DMS53 (cell line): Measurements from ENCODE around the gene KLHDC8B.

Experiments
- DNase-seq: peaks from one replicate; lab custom pipeline; 2025; lab: John Stamatoyannopoulos, UW

The KLHDC8B gene

DNA sequence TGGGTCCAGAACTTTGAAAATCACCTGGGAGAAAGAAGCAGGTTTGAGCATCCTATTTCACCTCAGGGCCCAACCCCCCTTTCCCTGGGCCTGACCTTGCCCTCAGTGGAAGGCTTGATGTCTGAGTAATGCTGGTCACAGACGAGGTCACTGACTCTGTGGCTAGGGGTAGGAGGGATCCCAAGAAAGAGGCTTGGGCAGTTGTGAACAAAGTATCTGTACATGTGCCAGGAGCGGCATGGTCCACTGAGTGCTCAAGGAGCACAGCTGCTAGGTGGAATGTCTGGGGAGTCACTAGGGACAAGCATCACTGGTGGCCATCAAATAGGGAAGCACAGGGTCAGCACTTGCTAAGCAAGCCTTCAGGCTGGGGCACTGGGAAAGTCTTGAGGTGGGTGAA, 12.6 kb upstream of the KLHDC8B start:
- DNase-seq = peak; percentile 2

DNA sequence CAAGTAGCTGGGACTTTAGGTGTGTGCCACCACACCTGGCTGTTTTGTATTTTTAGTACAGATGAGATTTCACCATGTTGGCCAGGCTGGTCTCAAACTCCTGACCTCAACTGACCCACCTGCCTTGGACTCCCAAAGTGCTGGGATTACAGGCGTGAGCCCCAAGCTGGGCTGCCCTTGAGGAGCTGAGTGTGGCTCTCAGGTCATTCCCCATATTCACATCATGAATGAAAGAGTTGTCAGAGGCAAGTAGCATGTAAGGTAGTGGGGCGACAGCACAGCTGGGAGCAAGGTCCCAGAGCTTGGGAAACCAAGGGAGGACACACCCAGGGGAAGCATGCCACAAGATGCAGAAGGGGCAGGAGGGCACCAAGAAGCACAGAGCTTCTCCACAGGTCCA, 10.2 kb upstream of the KLHDC8B start:
- no peak for DNase-seq

DNA sequence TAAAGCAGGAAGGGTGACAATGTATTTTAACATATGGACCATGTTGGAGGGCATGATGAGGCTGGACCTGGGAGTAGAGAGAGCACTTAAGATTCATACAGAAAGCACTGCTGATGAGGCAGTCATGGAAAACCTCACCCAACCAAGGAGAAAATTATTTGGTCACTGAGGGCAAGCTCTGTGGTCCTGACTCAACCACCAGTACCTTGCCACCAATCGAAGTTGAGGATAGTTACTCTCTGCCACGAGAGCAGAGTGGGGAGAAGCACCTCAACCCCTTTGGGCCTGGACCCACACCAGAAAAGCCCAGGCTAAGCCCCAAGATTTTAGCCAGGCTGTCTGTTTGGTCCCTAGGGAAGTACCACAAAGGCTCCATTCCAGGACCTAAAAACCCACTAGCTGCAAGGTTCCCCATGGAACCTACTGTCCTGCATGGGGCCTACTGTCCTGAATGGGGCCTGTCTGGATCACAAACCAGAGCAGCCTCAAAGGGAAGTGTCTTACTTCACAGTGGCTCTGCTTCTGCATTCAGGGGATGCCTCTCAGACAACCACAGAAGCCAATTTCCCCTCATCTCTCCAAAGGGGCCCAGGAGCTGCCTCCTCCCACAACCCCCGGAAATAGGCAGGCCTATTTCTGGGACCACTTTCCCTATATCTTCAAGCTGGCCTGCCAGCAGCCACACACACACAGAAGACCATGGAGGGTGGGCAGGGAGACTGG, 9.4 kb upstream of the KLHDC8B start:
- DNase-seq = no peak

DNA sequence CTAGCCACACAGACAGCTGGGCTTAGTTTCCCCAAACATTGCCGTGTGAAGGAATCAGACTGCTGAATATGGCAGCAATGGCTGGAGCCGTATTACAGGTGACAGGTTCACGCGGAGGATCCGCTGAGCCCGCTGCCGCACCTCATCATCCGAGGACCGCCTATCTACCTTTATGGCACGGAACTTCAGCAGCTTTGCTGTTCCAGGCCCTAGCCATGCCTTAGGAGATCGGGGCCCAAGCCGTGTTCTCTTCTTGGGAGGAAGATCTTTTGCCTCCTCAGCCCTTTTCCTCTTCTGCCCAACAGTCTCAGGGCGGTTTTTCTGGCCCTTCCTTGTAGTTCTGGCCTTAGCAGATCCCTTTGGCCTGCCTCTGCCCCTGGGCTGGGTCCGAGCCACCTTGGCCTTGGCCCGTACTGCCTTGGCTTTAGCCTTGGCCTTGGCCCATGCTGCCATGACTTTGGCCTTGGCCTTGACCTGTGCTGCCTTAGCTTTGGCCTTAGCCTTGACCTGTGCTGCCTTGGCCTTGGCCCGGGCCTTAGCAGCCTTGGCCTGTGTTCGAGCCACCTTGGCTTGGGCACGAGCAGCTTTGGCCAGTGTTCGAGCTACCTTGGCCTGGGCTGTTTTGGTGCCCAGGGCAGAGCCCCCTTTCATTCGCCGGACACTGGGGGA, 8.5 kb upstream of the KLHDC8B start:
- DNase-seq = no peak

DNA sequence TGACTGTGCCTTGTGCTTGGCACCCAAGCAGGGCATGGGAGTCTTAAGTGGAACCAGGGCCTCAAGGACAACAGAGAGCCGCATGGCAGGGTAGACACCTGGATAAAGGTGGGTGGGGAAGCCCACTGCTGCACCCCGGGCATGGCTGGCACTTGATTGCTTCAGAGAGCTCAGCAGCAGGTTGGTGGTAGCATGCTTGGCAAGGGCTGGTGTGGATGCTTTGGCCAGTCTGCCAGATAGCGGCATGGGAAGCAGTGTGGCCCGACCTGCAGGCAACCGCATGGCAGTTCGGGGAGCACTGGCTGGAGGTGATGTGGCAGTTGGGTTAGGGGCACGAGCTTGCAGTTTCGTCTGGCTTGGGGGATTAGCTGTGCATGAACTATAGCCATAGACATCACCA, 7.8 kb upstream of the KLHDC8B start:
- no peak for DNase-seq

DNA sequence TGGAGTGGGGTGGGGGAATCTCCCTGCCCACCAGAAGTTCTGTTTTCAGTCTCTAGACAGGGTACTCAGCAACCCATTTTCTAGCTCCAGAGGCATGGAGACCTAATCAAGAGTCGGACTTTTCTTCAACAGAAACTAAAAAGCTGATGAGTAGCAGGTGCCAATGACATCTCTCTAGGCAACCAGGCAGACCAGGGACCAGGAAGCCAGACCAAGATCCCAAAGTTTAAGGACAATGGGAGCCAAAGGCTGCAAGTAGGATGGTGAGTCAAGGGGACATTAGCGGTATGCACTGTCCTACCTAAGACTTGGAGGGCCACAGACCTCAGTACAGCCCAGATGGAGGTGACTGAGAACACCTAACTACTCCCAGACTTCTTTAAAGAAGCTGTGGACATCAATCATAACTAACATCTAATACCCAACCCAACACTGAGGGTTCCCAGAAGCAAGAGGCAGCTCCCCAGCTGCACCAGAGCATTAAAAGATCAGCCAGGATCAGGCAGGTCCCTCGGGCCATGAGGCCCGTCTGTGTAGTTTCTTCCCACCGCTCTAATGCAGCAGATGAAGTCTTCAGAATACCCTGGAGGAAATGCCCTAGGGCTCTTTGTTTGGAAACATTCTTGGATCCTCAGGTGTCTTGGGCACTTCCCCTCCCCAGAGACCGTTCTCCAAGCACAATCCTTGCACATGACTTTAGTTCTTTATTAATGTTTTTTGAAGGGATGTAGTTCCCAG, 6.2 kb upstream of the KLHDC8B start:
- DNase-seq = no peak

DNA sequence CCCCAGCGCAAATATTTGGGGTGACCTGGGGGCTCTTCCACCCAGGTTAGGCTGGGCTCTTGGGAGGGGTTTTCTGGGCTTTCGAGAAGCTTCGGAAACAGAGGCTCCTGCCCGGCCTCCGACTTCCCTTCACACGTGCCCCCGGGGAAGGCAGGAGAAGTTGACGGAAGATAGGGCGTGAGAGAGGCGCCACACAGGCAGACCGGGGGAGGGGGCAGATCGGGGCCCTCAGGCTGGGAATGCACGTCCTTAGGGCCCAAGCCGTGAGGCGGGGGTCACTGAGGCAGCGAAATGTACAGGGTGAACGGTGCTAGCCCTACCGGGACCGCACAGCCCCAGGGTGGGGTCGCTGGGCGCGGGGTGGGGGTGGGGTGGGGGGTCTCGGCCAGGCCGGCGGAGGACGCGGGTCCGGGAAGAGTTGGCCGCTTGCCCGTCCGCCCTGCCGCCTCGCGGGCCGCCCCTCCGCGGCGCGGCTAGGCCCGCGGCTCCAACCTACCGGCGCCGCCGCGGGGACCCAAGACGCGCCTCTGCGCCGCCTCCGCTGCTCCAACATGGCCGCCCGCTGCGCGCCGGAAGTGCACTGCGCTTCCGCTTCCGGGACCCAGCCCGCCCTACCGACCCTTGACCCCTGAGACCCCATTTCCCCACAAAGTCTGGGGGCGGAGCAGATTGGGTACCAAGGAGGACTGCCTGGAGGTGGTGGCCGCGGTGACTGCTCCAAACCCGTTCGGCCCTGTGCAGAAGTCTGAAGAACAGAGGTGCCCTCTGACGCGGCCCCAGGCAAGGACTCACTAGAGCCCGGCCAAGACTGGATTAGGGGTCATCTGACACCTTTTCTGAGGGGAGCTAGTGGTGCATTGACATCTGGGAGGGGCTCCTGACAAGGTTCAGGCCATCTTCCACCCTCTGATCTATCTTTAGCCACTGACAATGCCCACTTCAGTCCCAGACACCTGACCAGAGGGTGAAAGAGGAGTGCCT, 5.3 kb upstream of the KLHDC8B start, which contains the start of gene CCDC71:
TSS of gene CCDC71 (minus strand) at position 561 of the 981 bp plus-strand sequence. CDS start 2,123 bp downstream, outside the sequence.
- peak; percentile 62 for DNase-seq

DNA sequence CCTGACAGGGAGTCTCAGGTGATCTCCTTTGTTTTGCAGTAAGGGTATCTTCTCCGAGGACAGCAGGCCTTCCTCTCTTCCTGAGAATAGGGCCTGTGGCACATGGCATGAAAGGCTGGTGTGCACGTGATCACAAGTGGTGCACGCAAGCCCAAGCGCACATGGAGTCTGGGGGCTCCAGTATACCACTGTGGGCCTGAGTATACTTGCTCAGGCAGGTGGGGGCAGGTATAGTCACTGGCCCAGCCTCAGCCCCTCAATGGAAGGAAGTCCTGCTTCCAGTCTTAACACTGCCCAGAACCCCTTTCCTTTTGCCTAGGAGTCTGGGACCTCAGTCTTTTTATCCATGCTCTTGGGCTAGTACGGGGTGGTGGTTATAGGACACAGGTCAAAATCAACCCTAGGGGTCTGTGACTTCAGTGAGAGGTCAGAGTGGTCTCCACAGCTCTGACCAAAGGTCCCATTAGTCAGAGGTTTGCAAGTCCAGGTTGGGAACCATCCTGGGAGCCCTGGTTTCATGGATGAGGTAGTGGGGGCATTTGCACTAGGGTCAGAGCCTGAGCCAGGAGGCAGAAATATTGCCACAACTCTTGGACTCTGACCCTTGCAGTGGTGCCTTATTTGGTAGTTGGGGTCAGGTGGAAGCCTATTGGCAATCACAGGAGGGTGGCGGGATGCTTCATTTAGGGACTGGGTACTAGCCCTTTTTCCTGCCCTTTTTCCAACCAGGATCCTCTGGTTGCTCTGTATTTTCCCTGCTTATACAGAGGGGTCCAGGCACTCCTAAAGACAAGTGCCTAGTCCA, 4.4 kb upstream of the KLHDC8B start:
- no peak for DNase-seq

DNA sequence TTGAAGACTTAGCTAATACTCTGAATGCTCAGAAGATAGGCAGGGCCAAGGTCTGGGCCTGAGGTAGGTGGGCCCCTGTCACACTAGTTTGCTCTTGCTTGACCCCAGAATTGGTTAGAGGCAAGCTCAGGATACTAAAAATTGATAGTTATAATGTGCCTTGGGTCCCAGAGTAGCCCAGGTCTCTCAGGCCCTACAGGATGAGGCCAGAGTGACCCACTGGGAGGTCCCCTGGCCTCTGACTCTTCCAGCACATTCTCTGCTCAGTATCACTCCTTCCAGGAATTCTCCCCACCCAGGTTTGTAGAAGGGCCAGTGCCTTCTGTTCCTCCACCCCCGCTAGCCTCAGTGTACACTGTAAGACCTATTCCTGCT, 667 bp upstream of the KLHDC8B start:
- DNase-seq = no peak

DNA sequence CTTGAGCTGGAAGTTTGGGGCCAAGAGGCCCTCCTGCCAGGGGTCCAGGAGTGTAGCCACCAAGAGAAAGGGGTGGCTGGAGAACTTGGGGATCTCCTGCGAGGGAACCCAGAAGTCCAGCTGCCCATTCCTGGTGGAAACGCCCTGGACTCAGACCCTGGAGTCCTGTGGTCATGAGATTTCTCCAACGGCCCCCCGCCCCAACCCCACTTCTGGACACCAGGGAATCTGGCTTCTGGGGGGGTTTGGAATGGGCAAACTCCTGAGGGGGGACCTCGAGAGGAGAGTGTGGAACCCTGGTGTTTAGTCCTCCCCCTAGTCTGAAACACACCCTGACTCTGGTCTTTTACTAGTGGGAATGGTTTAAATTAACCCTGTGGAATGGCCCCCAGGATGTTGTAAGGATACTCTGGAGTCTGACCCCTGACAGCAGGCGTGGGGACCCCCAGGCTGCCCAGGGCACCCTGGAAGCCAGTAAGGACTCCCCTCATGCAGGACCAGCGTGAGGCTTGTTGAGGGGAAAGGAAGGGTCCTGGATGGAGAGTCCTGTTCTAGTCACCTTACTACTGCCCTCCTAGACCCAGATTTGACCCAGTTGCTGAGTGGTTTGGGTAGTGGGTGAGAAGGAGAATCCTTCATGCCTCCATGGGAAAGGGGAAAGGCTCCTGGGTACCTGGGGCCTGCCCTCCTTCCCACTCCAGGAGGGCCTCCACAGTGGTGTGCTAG, 540 bp downstream of the KLHDC8B start:
- no peak for DNase-seq

DNA sequence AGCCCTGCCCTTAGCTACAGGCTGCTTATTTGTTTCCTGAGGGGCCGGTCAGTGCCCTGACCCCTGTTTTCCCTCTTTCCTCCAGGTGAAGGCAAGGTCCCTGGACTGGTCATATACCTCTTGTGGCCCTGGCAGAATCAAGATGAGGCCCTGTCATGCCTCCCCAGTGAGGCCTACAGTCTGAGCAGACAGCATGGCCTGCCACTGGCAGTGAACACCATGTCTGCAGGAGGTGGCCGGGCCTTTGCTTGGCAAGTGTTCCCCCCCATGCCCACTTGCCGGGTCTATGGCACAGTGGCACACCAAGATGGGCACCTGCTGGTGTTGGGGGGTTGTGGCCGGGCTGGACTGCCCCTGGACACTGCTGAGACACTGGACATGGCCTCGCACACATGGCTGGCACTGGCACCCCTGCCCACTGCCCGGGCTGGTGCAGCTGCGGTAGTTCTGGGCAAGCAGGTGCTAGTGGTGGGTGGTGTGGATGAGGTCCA, 1.2 kb downstream of the KLHDC8B start:
- no peak for DNase-seq

DNA sequence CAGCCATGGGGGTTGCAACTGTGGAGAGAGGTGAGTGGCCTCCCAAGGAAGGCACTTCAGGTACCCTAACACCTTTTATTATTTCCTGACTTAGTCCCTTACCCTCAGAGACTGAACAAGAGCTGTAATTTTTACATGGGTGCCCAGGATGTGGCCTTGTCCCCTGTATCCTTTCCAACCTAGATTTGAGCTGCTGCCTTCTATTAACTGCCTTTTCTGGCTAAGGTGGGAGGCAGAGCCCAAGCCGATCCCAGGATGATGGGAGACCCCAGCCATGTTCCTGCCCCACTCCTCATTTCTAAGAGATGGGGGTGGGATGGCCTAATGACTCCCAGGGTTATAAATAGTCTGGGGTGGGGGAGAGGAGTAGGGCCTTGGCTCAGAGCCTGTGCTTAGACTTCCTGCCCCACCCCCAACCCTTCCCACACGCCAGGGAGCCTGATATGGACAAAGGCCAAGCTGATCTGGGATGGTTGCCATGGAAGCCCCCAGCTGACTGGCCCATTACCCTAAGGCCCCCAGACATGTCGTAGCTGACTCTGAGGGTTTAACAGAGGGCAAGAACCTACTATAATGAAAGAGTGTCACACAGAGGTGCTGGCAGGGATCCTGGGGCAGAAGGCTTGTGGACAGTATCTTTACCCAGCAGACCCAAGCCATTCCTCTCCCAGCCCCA, 1.9 kb downstream of the KLHDC8B start:
- no peak for DNase-seq

DNA sequence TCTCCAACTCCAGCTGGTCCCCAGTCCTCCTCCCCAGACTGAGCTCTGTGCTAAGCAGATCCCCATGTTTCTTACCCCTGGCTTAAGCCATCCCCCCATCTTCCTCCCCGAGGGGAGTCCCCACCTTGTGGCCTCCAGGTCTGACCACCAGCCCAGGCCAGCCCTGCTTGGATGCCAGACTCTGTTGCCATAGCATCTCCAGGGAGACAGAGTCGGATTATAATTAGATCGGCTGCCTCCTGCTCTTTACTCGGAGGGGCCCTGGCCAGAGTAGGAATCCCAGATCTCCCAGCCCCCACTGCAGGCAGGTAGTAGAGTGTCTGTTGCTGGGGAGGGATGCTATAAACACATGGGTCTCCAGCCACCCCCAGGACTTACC, 2.4 kb downstream of the KLHDC8B start:
- no peak for DNase-seq

DNA sequence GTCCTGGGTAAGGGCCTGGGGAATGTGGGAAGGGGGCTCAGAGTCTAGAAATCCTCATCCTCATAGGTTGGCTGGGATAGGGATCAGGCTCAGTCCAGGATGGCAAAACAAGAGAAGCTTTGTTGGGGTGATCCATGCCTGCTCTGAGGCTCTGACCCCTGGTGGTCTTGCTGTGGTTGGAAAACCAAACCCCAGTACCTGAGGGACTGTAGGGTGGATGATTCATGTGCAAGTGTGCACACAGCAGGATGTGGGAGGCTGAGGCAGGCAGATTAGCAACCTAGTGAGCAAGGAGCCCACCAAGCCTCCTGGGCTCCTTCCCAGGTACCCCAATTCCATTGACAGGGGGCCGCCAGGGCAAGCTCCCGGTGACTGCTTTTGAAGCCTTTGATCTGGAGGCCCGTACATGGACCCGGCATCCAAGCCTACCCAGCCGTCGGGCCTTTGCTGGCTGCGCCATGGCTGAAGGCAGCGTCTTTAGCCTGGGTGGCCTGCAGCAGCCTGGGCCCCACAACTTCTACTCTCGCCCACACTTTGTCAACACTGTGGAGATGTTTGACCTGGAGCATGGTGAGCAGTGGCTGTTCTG, 3.1 kb downstream of the KLHDC8B start:
- no peak for DNase-seq

DNA sequence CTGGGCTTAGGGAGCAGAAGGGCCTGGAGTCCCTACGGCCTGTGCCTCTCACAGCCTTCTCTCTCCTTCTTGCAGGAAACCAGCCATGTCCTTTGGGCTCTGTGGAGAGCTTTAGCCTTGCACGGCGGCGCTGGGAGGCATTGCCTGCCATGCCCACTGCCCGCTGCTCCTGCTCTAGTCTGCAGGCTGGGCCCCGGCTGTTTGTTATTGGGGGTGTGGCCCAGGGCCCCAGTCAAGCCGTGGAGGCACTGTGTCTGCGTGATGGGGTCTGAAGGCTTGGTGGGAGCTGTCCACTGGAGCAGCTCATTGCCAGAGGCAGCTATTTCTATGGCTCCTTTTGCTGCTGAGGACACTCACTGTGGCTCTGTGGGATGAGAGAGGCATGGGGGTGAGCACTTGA, 4.1 kb downstream of the KLHDC8B start:
- DNase-seq = no peak

DNA sequence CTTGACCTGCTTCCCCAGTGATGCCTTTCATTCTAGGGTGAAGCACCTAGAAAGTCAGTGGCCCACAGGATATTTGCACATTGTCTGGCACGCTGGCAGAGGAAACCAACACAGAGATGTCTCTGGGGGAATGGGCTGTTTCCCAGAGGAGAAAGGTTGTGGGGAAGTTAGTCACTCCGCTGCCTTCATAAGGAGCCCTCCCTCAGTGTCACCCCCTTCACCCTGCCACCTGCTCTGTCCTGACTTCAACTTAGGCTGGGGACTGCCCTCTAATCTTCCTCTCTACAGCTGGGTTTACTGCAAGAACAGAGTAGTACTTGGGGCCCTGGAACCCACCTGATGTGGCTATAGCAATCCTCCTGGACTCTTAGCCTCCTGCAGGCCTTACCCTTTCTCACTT, 5.7 kb downstream of the KLHDC8B start:
- no peak for DNase-seq

DNA sequence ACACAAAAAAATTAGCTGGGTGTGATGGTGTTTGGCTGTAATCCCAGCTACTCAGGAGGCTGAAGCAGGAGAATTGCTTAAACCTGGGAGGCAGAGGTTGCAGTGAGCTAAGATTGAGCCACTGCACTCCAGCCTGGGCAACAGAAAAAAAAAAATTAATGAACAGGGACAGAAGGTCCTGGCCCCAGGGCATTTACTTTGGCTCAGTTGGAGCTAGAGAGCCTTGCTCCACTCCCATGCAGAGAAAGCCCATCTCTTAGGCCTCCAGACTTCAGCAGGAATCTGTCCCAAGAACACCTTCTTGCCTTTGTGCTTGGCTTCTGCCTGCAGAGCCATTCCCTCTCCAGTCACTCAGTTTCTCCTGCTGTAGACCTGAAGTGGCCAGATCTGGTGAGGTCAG, 8.7 kb downstream of the KLHDC8B start:
- no peak for DNase-seq

DNA sequence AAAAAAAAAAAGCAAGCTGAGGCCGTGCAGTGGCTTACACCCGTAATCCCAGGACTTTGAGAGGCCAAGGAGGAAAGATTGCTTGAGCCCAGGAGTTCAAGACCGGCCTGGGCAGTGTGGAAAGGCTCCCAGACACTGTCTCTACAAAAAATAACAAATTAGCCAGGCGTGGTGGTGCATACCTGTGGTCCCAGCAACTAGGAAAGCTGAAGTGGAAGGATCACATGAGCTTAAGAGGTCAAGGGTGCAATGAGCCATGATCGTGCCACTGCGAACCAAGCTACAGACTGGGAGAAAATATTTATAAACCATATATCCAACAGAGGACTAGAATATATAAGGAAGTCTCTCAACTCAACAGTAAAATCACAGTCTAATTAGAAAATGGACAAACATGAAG, 10.0 kb downstream of the KLHDC8B start:
- DNase-seq = no peak

DNA sequence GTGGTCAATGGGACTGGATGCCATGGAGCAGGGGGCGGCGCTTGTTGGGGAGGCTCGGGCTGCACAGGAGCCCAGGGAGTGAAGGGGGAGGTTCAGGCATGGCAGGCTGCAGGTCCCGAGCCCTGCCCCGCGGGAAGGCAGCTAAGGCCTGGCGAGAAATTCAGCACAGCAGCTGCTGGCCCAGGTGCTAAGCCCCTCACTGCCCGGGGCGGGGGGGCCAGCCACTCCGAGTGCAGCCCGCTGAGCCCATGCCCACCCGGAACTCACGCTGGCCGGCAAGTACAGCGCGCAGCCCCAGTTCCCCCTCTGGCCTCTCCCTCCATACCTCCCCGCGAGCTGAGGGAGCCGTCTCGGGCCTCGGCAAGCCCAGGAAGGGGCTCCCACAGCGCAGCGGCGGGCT, 11.3 kb downstream of the KLHDC8B start:
- no peak for DNase-seq
